Measurements from ENCODE around the gene HAPLN2.
A peak's percentile ranks its signal among the peaks of the same experiment; 100 is the strongest.

HAPLN2 gene

GRCh38 chr1:156646738-156647211 is 27.6 kb downstream of the HAPLN2 start:
- DNase-seq = no peak

GRCh38 chr1:156647351-156647750 is 28.1 kb downstream of the HAPLN2 start:
- no peak for DNase-seq

GRCh38 chr1:156648496-156648895 is 29.3 kb downstream of the HAPLN2 start:
- DNase-seq = no peak

- no peak for DNase-seq
Measured at GRCh38 chr1:156648951-156649350, 29.7 kb downstream of the HAPLN2 start.

- DNase-seq = no peak
Measured at GRCh38 chr1:156652131-156652991, 33.1 kb downstream of the HAPLN2 start.

- no peak for DNase-seq
Measured at GRCh38 chr1:156652992-156653355, 33.8 kb downstream of the HAPLN2 start.

GRCh38 chr1:156654700-156655099 is 35.5 kb downstream of the HAPLN2 start:
- DNase-seq = no peak

GRCh38 chr1:156655151-156655903 is 36.1 kb downstream of the HAPLN2 start:
- no peak for DNase-seq

GRCh38 chr1:156655904-156656516 is 36.8 kb downstream of the HAPLN2 start:
- DNase-seq = no peak

GRCh38 chr1:156656806-156657740 is 37.9 kb downstream of the HAPLN2 start:
- DNase-seq = no peak

- DNase-seq = peak; percentile 16
Measured at GRCh38 chr1:156657741-156658319, 38.6 kb downstream of the HAPLN2 start.

GRCh38 chr1:156658496-156658895 is 39.3 kb downstream of the HAPLN2 start:
- no peak for DNase-seq

GRCh38 chr1:156658945-156659574 is 39.8 kb downstream of the HAPLN2 start:
- no peak for DNase-seq

GRCh38 chr1:156659661-156659987 is 40.4 kb downstream of the HAPLN2 start:
- DNase-seq = no peak

GRCh38 chr1:156659988-156660751 is 41.0 kb downstream of the HAPLN2 start:
- DNase-seq = peak; percentile 94

GRCh38 chr1:156660752-156661112 is 41.5 kb downstream of the HAPLN2 start:
- no peak for DNase-seq

- no peak for DNase-seq
Measured at GRCh38 chr1:156662005-156662799, 43.0 kb downstream of the HAPLN2 start.

GRCh38 chr1:156662800-156663055 is 43.5 kb downstream of the HAPLN2 start:
- DNase-seq = no peak

- no peak for DNase-seq
Measured at GRCh38 chr1:156663178-156663577, 44.0 kb downstream of the HAPLN2 start.

GRCh38 chr1:156664046-156664766 is 45.0 kb downstream of the HAPLN2 start:
- no peak for DNase-seq
